Measurements from ENCODE around the gene DET1.

DET1 gene

DNA sequence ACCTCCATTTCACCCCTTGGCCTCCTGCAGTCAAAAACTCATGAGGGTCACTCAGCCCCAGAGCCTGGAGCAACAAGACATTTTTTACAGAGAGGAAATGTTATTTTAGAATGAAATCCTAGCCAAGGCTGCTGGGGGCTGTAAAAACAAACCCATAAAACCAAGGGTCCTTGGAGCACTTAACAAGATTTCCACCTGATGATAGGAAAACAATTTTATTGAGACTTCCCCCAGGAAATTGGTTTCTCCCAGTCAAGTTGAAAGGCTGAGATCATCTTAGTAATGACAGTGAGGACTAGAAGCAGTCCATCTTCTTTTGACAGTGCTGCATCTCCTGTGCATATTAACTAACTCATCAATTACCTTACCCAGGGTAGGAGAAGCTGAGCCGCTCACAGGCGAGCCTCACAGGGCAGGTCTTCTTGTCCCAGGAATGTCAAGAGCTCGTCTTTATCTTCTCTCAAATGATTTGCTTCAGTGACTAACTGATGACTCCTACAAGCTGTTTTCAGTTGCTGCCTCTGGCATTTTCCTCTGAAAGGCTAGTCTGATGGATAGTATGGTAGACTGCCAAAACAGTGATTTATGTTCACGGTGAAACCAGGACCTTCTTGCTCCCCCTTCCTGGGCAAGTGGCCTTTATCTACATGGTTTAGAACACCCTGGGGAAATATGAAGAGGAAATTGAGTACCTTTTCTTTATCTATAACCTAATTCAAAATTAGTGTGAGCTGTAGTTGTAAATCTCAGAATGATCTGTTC is 40.1 kb upstream of the DET1 start (continued):
- TF ChIP-seq ZNF366 (tag by site-specific recombination; conservative IDR thresholded peaks at IDR 0.05) (peak; percentile 58; the same call in 1 of the 2 replicates), ZSCAN16 (tag by site-specific recombination; IDR thresholded peaks at IDR 0.05) (no peak), ZNF707 (tag by site-specific recombination; IDR thresholded peaks at IDR 0.05) (no peak), ZNF416 (tag by site-specific recombination; IDR thresholded peaks at IDR 0.05) (no peak), BCL11B (tag by site-specific recombination; IDR thresholded peaks at IDR 0.05; ENCODE audit: low read depth) (no peak), IKZF3 (tag by site-specific recombination; IDR thresholded peaks at IDR 0.05) (peak; percentile 92), ZNF24 (tag by site-specific recombination; IDR thresholded peaks at IDR 0.05) (peak; percentile 66), PRDM4 (tag by site-specific recombination; IDR thresholded peaks at IDR 0.05) (peak; percentile 47), ZNF585B (tag by site-specific recombination; IDR thresholded peaks at IDR 0.05) (no peak), ZNF488 (tag by site-specific recombination; IDR thresholded peaks at IDR 0.05) (peak; percentile 51; the same call in 1 of the 2 replicates), ZNF777 (tag by site-specific recombination; IDR thresholded peaks at IDR 0.05; ENCODE audit: borderline replicate concordance) (no peak), ZNF391 (tag by site-specific recombination; IDR thresholded peaks at IDR 0.05; ENCODE audit: borderline replicate concordance, low read depth) (no peak), TRIM28 (IDR thresholded peaks at IDR 0.05; ENCODE audit: borderline replicate concordance, low read length) (peak; percentile 92), ZBTB1 (tag by site-specific recombination; IDR thresholded peaks at IDR 0.05) (no peak), ZXDB (tag by site-specific recombination; IDR thresholded peaks at IDR 0.05) (peak; percentile 74), ZBTB11 (tag by site-specific recombination; conservative IDR thresholded peaks at IDR 0.05; ENCODE audit: low read depth) (no peak), ZBTB7A (tag by site-specific recombination; IDR thresholded peaks at IDR 0.05; ENCODE audit: low read depth) (no peak), ZNF2 (tag by site-specific recombination; IDR thresholded peaks at IDR 0.05) (peak; percentile 59; the same call in 1 of the 2 replicates), HOXD13 (CRISPR knock-in tag; IDR thresholded peaks at IDR 0.05; ENCODE audit: borderline replicate concordance) (peak; percentile 77), ZNF768 (tag by site-specific recombination; IDR thresholded peaks at IDR 0.05) (no peak), SP7 (tag by site-specific recombination; IDR thresholded peaks at IDR 0.05) (peak; percentile 84), ZNF660 (tag by site-specific recombination; IDR thresholded peaks at IDR 0.05) (no peak; the same call in 1 of the 2 replicates)
- TF ChIP-seq, protein P1, sequence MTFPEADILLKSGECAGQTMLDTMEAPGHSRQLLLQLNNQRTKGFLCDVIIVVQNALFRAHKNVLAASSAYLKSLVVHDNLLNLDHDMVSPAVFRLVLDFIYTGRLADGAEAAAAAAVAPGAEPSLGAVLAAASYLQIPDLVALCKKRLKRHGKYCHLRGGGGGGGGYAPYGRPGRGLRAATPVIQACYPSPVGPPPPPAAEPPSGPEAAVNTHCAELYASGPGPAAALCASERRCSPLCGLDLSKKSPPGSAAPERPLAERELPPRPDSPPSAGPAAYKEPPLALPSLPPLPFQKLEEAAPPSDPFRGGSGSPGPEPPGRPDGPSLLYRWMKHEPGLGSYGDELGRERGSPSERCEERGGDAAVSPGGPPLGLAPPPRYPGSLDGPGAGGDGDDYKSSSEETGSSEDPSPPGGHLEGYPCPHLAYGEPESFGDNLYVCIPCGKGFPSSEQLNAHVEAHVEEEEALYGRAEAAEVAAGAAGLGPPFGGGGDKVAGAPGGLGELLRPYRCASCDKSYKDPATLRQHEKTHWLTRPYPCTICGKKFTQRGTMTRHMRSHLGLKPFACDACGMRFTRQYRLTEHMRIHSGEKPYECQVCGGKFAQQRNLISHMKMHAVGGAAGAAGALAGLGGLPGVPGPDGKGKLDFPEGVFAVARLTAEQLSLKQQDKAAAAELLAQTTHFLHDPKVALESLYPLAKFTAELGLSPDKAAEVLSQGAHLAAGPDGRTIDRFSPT (tag by site-specific recombination; IDR thresholded peaks at IDR 0.05): peak; percentile 56; the same call in 1 of the 2 replicates
- TF ChIP-seq, protein P2, sequence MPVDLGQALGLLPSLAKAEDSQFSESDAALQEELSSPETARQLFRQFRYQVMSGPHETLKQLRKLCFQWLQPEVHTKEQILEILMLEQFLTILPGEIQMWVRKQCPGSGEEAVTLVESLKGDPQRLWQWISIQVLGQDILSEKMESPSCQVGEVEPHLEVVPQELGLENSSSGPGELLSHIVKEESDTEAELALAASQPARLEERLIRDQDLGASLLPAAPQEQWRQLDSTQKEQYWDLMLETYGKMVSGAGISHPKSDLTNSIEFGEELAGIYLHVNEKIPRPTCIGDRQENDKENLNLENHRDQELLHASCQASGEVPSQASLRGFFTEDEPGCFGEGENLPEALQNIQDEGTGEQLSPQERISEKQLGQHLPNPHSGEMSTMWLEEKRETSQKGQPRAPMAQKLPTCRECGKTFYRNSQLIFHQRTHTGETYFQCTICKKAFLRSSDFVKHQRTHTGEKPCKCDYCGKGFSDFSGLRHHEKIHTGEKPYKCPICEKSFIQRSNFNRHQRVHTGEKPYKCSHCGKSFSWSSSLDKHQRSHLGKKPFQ (tag by site-specific recombination; IDR thresholded peaks at IDR 0.05): peak; percentile 52
- TF ChIP-seq, protein P3, sequence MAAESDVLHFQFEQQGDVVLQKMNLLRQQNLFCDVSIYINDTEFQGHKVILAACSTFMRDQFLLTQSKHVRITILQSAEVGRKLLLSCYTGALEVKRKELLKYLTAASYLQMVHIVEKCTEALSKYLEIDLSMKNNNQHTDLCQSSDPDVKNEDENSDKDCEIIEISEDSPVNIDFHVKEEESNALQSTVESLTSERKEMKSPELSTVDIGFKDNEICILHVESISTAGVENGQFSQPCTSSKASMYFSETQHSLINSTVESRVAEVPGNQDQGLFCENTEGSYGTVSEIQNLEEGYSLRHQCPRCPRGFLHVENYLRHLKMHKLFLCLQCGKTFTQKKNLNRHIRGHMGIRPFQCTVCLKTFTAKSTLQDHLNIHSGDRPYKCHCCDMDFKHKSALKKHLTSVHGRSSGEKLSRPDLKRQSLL (tag by site-specific recombination; IDR thresholded peaks at IDR 0.05): 0 out of 2 replicates have a peak, but pooled peaks have one; percentile 18
- TF ChIP-seq, protein P4, sequence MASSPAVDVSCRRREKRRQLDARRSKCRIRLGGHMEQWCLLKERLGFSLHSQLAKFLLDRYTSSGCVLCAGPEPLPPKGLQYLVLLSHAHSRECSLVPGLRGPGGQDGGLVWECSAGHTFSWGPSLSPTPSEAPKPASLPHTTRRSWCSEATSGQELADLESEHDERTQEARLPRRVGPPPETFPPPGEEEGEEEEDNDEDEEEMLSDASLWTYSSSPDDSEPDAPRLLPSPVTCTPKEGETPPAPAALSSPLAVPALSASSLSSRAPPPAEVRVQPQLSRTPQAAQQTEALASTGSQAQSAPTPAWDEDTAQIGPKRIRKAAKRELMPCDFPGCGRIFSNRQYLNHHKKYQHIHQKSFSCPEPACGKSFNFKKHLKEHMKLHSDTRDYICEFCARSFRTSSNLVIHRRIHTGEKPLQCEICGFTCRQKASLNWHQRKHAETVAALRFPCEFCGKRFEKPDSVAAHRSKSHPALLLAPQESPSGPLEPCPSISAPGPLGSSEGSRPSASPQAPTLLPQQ (tag by site-specific recombination; IDR thresholded peaks at IDR 0.05): no peak

All from HEK293 (cell line).